Islet of Langerhans (tissue), 1 donor: ENCODE measurements around the gene IRF8.
"Not testable (repeated sequence)": the region's sequence is repeated elsewhere in the genome, so short reads cannot be mapped to it uniquely, and the experiment has no call there.

Experiments
- FAIRE-seq: peaks from one replicate; lab custom pipeline; 2011; peaks lifted over from hg19 to GRCh38; lab: Jason Lieb, UNC

Gene IRF8

DNA sequence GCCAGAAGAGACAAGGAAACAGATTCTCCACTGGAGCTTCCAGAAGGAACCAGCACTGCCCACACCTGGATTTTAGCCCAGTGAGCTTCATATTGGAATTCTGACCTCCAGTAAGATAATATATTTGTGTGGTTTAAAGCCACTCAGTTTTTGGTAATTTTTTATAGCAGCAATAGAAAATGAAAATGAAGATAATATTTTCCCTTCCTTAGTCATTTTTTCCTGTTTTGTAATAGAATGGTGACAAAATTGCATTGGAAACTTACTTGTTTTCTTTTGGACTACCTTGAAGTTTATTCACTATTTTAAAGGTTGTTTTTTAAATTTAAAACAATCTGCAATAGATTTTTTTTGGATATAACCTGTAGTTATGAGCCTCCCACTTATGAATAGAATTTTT lies 29.8 kb upstream of the IRF8 start:
- no peak for FAIRE-seq

DNA sequence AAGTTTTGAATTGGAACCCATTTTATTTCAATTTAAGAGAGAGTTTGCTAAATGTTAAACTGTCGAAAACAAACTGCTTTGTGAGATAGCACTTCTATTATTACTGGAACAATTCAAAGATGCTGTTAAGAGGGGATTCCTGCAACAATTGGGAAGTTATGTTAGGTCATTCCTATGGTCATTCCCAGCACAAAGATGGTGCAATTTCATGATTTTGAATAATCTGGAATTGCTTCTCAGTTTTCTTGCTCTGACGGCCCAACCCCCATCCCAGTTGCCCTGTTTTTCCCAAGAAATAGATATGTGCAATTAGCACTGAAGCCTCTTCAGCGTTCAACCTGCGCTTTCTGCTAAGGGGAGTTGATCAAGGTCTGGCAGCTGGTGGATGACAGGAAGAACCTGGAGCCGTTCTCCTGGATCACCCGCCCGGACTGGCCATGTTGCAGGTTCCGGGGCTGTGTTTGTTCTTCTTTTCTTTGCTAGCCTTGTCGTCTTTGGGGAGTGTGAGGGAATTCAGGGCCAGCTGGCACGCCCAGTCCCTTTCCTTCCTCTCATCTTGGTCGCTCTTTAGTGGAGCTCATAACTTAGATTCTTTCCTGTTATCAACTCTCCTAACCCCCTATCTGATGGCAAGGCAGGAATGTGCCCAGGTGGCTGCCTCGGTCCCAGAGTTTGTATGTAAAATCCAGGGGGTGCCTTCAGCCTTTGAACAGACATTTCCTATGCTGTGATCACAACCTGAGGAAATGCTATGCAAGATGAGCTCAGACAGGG lies 29.0 kb upstream of the IRF8 start:
- no peak for FAIRE-seq

DNA sequence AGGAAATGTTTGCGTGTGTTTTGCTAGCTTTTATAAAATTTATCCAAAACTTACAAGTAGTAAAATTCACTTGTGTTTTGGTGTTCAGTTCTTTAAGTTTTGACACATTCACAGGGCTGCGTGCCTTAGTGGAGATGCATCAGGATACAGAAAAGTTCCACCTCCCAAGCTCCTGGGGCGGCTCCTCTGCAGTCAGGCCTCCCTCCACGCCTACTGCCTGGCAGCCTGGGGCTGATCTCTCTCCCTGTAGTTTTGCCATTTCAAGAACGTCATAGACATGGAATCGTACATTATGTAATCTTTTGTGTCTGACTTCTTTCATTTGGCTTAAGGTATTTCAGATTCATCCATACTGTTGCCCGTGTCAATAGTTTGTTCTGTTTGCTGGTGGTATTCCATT lies 27.2 kb upstream of the IRF8 start:
- no peak for FAIRE-seq

DNA sequence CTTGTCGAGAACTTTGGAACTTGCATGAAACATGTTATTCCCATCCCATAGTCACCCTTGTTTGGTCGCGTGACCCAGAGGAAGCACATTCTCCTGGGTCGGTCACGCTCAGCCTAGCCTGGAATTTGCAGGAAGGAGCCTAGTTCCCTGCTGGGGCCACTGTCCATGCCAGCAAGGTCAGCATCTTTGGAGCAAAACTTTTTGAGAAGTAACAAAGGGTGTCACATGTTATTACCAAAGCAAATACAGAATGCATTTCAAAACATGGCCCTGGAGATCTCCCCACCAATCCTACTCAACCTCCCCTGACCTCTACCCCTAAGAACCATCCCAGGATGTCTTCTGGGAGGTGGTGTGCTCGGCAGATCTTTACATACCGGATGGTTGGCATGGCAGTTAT lies 26.2 kb upstream of the IRF8 start:
- FAIRE-seq = no peak

DNA sequence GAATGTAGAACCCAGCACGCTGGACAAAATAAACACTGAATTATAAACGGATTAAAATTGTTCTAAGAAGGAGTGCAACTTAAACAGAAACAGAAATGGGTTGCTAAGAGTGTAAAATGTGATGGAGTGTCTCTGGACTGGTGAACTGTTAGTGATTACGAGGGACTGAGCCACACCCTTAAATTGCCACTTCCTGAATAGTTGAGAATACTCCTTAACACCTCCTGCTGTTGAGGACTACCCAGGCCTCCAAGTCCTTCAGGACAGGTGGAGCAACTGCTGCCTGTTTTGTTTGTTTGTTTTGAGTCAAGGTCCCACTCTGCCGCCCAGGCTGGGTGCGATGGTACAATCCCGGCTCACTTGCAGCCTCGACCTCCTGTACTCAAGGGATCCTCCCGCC lies 25.8 kb upstream of the IRF8 start:
- no peak for FAIRE-seq

DNA sequence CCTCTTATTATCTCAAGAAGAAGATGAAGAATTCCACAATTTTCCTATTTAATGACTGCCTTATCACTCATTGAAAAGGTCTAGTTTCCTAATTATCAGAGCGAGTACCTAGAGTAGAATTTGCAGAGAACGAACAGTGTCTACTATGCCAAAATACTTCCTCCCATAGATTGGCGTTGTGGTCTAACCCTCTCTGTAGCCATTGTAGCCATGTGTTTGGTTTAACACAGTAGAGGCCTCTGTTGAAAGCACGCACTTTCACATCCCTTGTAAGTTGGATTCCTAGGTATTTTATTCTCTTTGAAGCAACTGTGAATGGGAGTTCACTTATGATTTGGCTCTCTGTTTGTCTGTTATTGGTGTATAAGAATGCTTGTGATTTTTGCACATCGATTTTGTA lies 24.9 kb upstream of the IRF8 start:
- FAIRE-seq = not testable (repeated sequence)

DNA sequence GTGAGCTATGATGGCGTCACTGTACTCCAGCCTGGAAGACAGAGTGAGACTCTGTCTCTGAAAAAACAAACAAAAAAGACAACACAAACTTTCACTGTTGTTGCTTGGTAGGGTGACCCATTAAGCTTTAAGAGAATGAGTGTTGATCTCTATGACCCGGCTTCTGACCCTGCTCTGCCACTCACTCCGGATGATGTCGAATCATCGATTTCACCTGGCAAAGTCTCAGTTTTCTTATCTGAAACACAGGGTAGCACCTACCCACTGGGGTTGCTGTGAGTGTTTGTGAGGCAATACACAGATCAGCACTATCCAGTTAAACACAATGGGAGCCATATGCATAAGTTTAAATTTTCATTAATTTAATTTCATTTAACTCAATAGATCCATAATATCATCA lies 20.6 kb upstream of the IRF8 start:
- FAIRE-seq = no peak

DNA sequence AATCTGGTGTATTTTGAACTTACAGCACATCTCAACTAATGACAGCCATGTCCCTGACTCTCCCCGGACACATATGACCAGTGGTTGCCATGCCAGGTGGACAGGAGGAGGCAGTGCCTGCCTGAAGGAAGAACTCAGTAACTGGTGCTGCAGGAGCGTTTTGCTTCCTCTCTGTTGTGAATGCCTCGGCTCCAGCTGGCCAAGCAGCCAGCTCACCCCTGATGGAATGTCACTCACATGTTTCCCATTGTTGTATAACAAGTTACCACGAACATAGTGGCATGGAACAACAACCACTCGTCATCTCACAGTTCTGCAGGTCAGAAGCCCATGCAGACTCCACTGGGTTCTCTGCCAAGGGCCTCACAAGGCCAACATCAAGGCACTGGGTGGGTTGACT lies 20.1 kb upstream of the IRF8 start:
- FAIRE-seq = no peak

DNA sequence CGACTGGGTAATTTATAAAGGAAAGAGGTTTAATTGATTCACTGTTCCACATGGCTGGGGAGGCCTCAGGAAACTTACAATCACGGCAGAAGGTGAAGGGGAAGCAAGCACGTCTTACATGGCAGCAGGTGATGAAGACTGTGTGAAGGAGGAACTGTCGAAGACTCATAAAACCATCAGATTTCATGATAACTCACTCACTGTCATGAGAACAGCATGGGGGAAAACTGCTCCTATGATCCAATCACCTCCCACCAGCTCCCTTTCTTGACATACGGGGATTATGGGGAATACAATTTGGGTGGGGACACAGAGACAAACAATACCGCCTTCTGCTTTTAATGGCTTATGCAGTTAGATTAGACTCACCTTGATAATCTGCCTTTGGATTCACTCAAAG lies 19.4 kb upstream of the IRF8 start:
- FAIRE-seq = no peak

DNA sequence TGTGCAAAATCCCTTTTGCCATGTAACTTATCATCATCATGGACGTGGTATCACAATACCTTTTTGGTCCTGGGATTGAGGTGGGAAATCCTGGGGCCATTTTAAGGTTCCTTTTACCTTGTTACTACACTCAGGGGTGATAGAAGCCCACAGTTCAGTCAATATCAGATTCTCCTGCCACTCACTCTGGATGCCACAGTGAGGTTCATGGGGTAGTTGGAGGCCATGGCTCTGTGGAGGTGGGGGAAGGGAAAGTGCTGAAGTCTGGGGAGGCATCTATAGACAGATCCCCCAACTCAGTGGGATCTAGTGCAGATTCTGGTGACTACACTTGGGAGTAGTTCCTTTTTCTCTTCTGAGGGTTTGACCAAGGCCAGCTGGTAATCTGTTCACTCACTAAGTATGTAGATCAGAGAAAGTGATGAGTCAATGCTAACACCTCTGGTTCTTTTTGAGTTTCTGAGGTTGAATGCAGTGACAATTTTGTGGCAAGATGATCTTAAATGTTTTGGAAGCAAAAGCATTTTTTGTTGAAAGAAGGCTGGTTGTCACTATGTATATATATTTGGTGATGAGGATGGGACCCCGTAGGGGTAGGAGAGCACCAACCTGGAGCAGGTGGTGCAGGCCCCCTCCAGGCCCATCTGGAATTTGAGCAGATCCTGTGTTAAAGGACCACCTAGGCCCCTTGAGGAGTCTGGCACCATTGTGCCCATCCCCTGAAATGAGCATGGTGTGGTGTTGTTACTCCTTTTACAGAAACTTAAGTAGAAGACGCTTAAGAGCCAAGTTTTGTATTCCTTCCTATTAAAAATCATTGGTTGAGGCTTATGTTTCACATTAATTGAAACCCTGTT lies 18.8 kb upstream of the IRF8 start:
- FAIRE-seq = no peak

DNA sequence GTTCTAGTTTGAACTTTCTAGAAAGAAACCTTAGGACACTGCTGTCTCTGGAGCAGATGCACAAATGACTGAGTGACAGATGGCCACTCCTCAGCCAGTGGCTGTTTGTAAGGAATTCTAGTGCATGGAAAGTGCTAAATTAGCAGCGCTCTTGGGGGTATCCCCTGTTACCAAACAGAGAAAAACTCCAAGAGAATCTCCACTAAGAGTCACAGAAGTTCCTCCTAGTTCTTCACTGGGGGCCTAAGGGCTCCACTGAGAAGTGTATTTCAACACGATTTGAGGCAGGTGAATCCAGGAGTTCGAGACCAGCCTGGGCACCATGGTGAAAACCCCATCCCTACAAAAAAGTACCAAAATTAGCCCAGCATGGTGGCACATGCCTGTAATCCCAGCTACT lies 18.1 kb upstream of the IRF8 start:
- no peak for FAIRE-seq

DNA sequence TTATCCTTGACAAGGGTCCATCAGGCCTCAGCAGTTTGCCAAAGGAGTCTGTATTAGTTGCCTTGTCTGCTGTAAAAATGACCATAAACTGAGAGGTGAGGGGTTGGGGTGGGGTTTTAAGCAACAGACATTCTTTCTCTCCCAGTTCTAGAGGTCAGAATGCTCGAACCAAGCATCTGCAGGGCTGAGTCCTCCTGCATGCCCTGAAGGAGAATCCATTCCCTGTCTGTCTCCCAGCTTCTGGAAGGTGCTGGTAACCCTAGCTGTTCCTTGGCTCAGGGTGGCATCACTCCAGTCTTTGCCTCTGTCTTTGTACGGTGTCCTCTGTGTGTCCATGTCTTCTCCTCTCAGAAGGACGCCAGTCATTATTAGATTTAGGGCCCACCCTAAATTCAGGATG lies 17.5 kb upstream of the IRF8 start:
- no peak for FAIRE-seq

DNA sequence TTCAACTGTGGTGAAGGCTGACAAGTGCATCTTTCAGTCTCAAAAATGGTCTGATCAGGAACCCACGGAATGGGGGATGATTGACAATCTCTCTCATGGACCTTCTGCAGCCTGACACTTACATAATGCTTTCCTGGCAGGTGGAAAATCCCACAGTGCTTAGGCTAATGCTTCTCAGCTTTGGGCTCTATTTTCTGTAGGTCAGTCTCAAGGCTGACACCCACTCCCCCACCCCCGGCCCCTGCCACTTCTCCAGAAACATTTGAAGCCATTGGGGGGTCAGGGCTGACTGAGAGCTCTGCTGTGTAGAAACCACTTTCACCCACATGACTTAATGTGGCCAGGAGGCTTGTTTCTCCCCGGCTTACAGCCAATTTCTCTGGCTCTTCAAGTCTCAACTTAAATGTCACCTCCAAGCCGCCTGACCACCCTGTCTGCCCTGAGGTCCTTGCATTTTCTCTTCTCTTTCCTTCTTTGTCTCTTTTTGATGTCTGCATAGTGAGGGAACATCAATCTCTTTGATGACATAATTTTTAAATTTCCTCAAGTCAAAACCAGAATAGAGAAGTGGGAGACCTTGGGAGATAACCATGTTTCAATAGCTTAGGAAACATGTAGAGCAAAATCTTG lies 16.7 kb upstream of the IRF8 start:
- FAIRE-seq = no peak

DNA sequence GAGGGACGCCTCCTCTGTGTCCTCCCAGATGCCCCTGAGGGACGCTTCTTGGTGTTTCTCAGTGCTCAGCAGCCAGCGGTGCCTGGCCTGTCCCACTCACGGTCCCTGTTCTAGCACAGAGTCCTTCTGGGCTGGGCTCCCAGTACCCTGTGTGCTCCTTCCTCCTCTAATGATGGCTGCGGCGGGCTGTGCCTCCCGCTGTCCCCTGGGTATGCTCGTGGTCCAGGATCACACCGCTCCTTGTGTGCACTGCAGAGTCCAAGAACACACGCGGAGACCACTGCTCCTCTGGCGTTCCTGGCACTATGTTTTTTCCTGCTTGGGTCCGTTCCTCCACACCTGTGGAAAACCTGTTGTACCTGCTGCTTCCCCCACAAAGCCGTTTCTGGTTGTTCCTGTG lies 15.1 kb upstream of the IRF8 start:
- FAIRE-seq = no peak

DNA sequence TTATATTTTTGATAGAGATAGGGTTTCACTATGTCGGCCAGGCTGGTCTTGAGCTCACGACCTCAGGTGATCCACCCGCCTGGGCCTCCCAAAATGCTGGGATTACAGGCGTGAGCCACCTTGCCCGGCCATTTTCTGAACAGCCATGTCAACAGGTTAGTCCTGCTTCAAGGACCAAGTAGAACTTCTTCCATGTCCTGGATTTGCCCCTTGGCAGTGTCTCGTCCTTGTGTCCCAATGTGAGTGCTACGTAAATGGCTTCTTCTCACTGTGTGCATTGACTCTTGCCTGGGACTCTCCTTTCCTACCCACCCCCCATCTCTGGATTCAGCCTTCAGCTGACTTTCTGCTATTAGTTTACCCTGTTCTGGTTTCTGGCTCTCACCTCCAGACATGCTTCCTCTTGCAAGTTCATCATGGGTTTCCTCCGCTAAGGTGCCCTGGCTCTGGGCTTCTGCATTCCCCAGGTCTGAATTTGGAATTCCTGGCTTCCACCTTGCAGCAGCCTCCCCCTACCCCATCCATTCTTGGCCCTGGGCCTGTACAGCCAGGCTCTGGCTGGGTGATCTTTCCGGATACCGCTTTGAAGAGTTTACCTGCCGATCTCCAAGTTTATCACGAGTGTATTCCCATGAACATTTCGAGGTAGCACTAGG lies 14.0 kb upstream of the IRF8 start:
- FAIRE-seq = no peak

DNA sequence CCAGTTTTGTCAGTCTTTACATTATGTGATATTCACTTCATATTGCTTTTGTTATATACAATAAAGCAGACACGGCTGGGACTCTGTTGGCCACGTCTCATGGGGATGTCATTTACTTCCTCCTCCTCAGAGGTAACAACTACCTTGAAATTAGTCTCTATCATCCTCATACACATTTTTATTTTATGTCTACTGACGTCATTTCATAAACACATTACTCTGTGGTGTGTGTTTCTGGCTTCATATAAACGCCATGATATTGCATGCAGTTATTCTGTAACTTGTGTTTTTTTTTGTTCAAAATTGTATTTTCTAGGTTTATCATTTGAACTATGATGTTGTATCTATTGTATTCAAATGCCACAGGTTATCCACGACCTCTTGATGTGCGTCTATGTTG lies 13.4 kb upstream of the IRF8 start:
- no peak for FAIRE-seq

DNA sequence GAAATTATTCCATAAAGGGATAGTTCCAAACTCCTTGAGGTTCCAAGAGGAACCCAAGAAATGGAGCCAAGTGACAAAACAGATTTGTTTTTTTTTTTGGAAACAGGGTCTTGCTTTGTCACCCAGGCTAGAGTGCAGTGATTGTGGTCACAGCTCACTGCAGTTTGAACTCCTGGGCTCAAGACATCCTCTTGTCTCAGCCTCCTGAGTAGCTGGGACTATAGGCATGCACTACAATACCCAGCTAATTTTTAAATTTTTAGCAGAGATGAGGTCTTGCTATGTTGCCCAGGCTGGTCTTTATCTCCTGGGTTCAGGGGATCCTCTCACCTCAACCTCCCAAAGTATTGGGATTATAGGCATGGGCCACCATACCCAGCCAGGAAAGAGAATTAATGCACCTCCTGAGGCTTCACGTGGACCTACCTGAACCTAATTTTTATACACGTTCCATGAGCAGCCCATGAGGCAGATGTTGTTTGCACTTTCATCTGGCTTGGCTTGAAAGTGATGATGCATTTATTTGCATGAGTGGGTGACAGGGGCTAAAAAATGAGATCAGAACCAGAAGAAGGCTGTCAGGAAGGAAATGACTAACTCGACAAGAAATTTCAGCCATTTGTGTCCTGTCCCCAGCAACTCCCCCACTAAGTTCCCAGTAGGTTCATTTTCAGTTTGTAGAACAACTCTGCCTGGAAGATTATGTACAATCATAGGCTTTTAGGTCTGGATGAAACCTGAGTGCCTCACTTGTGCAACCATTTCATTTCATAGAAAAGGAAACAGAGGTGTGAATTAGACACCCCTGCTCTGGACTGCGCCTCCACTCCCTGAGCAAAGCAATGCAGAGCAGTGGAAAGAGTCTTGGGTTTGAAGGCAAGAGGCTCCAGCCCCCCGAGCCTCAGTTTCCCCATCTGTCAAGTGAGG lies 10.3 kb upstream of the IRF8 start:
- FAIRE-seq = no peak

DNA sequence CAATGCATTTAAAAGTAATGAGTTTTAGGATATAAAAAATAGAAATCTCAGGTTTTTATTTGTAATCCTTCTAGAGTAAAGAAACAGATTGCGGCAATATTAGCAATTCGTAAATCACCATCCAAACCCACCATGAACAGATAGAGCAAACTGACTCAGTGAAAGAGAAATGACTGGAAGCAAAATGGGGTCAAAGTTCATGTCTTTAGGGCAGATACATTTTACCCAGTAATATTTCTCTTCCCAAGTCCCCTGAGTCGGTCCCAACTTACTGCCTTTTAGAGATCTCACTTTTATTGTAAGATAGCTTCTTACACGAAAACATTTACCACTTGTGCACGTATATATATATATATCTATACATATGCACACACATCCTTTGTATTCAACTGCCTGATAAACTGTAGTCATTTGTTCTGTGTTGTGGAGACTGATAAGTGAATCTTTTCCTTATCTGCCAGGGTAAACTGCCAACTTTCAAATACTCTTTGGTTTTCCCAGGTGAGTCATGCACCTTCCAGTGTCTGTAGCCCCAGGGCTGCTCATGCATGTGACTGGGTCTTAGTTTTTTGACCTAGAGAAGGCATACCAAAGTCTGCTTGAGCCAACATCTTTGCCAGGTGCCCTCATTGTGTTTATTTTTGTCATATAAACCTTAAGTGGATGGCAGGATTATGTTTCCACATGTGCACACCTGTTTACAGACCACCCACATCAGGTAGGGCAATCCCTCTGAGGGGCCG lies 7.8 kb upstream of the IRF8 start:
- FAIRE-seq = no peak

DNA sequence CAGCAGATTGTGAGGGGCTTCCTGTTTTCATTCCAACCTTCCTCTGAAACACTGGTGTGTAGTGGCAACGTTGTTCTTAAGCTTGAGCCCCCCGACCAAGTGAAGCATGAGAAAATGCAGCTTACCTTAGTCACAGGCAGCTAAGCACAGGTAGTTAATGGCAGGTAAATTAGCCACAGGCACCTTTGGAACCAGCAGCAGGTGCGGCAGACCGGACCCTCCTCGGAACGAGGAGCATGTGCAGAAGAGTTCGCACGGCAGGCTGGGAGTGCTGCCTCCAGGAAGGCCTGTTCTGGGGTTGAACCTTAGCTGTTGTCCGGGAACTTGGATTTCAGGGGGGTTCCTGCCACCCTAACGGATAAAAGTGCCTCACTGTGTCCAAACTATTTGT lies 7.2 kb upstream of the IRF8 start:
- FAIRE-seq = no peak

DNA sequence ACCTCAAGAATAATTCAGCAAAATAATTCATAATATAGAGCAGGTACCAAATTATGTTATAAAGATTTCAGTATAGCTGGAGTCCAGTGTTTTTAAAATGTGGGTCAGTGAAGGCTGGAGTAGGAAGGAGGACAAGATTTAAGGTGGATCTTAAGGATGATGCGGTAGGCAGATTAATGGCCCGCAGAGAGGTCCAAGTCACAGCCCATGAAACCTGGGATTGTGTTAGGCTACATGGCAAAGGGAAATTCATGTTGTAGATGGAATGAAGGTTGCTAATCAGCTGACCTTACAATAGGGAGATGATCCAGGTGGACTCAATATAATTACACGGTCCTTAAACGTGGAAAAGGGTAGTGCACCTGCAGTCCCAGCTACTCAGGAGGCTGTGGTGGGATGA lies 6.2 kb upstream of the IRF8 start:
- no peak for FAIRE-seq

DNA sequence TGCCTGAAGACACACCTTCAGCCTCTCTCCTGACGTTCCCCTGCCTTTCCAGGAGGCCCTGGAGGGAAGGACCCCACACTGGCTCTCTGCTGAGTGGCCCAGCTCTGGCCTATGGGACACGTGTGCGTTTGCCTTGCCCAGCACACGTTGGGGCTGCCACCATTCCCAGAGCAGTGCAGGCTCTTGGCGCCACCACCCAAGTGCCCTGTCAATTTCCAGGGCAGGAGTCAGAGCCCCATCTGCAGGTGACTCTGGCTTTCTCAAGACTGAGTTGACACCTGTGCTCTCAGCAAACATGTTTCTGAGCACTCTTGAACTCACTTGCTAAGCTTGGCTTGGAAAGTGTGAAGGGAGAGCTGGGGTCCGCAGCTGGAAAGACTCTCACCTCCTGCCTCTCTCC lies 4.7 kb upstream of the IRF8 start:
- no peak for FAIRE-seq
